DMS79 treated with DMSO at 0.1 percent for 48 hours (cell line): Measurements from ENCODE around the gene CEACAM8.
"Not testable (repeated sequence)": the region's sequence is repeated elsewhere in the genome, so short reads cannot be mapped to it uniquely, and the experiment has no call there.

Experiments used
- DNase-seq: peaks from one replicate; lab custom pipeline; 2025; lab: John Stamatoyannopoulos, UW

CEACAM8 gene

DNA sequence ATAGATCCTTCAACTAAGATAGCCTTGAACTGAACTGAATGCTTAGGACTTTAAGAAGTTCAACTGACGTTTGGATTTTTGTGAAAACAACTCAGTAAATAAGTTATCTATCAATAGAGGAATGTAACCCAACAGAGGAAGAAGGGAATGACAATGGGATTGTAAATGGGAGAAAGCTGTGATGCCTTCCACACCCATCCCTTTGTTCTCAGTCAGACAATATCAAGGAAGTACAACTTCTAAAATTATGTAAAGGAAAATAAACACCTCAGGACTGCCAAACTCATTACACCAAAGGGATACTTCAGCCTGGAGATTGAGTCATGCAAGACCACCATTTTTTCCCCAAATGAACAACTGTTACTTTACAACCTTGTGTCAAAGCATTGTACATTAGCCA lies 21.1 kb downstream of the CEACAM8 start:
- no peak for DNase-seq

DNA sequence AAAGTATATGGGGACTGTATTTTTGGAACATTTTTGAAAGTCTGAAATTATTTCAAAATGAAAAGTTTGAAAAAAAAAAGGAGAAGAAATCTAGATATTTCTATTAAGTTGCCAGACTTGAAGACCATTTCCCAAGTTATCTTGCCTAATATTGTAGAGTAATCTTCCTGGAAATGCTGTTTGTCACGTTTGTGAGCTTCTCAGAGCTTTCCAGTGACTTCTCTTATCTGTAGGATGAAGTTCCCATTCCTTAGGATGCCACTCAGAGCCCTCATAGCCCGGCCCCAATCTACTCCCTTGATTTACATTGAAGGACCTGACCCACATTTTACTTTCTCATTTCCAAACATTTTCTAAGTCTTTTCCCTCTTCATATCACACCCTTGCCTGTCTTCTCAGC lies 23.6 kb downstream of the CEACAM8 start:
- DNase-seq: no peak

DNA sequence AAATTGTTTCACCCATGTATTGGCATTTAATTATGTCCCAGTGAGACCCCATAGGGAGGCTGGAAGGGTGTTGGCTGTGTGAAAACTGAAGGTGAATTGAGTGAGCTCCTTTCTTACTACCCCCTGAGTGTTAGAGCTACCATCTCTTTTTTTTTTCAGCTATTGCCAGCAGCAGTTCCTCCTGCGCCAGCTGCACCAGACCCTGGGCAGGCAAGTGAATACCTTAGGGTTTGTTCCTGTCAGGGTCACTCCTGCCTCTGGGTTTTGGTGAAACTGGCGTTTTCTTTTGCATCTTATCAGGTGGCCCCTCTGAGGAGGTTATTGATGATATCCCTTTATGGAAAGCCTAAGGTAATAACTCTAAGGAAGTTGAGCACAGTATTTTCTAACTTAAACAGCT lies 25.5 kb downstream of the CEACAM8 start:
- DNase-seq: no peak

DNA sequence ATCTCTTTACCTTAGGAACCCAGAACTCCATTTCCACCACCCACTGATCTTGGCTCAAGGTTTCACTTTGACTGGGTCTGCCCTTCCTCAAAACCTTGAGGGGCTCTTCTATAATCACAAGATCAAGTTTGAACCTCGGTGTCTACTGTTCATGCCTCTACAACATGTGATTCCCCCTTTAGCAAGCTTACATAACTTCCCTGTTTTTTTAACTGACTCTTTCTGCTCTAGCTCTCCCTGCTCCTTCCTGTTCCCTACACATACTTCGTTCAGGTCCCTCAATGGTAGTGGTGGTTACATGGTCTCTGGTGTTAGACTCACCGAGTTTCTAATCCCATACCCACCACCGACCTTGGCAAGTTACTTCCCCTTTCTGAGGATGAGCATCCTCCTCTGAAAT lies 26.7 kb downstream of the CEACAM8 start:
- no peak for DNase-seq

DNA sequence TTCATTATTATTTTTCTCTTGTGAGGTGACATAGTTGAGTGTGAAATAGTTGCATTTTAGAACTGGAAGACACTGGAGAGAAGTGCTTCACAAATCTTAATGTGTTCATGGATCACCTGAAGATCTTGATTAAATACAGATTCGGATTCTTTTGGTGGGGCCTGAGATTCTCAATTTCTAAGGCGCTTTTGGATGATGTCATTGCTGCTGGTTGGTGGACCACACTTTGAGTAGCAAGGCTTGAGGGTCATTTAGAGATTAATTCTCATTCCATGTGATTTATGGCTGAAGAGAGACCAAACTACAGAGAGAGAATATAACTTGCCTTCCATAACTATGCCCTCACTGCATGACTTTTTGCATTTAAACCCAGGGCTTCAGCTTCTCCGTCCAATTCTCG lies 27.2 kb downstream of the CEACAM8 start:
- no peak for DNase-seq

DNA sequence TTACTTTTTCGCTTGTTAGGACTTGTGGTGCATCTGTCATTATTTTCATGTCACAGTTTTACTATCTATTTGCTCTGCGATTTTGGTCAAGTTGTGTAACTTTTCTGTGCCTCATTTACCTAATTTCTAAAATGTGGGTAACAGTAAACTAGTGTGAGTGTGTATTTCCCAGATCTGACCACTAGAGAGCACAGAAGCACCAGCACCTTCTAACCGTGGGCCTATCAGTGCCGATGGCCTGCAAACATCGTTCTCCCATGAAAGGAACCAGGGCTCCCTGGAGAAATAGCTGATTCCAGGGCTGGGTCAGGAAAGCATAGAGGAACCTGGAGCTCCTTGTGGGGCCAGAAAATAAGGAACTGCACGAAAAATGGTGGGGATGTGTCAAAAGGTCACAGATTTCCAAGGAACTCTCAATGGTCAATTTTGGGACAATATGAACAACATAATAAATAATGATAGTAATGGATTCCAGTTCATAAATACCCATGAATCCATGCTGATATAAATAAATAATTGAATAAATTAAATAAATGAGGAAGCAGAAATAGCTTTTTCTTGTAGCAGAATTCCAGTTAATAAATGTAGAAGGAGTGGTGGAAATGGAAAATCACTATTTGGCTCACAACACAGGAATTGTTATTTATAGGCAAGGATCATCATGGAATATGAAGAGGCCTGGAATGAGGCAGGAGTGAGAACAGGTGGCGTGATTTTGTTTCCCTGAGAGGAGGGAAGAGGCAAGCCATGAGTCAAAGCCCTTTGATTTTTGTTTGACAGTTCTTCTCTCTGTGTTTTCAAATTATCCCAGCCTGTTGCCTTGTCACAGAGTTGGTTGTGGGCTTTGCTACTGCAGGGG lies 31.1 kb downstream of the CEACAM8 start:
- peak; percentile 6 for DNase-seq

DNA sequence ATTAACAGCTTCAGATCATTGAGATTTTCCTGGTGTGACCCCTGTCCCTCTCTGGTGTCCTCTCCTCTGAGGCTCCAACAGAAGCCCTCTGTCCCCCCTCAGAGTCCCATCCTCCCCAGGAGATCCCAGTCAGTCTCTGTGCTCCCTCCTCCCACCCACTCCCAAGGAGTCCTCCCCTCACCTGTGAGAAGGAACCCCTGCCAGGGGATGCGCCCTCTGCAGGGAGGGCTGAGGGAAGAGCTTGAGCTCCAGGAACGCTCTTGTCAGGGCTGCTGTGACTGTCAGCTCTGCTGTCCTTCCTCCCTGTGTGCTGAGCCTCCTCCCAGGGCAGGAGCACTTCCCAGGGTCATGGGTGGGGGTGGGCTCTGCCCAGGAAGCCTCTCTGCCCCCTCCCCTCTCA lies 33.2 kb downstream of the CEACAM8 start:
- no peak for DNase-seq

DNA sequence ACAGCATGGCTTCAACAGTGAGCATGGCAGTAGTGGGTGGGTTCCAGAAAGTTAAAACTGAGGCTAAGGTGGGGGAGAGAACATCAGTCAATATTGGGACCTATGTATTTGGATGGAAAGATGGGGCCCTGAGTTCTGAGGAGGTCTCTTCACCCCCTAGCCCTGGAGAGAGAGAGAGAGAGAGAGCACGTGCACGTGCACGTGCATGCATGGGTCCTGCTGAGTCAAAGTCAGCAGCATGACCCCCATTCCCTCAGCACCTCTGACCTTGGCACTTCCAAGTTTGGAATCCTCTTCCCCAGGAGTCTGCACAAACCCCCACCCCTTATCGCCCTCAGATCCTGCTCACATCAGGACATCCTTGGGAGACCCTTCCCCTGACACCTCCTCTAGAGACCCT lies 34.0 kb downstream of the CEACAM8 start:
- DNase-seq: no peak

DNA sequence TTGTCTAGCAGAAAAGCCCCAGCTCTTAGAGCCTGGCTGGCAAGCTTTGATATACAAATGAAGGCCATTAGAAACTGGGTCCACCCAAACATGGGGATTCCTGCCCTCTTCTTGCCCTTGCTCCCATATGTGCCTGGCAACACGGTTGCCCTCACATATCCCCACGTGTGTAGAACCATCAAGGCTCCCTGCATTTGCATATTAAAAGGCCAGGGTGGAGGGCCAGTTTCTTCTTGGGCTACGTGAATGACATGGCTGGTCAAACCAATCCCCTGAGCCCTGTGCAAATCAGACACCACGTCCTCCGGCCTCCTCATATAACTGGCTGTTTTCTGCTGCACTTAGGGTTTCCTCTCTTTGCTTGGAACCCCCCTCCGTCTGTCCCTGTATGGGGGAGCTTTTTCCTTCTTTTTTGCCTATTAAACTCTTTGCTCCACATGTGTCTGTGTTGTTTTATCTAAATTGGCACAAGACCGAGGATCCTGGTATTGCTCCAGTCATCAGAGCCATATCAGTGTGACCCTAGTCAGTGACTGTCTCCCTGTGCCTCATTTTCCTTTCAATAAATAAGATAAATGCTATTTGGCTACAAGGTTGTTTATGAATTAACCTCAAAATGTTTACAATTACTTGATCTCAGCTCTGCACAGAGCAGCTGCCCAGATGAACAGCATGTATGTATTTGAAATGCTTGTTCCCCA lies 36.1 kb downstream of the CEACAM8 start:
- no peak for DNase-seq

DNA sequence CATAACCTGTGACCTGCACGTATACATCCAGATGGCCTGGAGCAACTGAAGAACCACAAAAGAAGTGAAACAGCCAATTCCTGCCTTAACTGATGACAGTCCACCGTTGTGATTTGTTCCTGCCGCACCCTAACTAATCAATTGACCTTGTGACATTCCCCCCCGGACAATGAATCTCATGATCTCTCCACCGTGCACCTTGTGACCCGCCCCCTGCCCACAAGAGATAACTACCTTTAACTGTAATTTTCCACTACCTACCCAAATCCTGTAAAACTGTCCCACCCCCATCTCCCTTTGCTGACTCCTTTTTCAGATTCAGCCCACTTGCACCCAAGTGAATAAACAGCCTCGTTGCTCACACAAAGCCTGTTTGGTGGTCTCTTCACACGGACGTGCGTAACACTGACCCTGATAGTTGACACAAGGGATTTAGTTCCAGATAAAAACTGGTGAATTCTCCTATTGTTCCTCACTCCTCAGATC lies 37.3 kb downstream of the CEACAM8 start:
- DNase-seq: not testable (repeated sequence)

DNA sequence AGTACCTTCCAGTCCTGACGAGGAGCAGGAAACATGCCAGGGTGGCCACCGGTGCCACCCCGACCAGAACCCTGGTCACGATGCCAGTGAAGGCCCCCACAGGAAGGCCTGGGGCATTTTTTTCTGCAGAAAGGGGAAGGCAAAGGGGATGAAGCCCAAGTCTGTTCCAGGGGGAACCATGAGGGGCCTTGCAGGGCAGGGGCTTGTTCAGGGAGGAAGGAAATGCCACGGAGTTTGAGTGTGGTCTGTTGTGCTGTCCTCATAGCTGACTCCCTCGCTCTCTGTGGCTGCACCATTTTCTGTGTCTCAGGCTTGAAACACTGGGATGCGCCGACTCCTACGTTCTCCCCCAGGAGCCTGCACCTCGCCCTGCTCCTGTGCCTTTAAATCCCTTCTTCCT lies 38.9 kb downstream of the CEACAM8 start:
- no peak for DNase-seq

DNA sequence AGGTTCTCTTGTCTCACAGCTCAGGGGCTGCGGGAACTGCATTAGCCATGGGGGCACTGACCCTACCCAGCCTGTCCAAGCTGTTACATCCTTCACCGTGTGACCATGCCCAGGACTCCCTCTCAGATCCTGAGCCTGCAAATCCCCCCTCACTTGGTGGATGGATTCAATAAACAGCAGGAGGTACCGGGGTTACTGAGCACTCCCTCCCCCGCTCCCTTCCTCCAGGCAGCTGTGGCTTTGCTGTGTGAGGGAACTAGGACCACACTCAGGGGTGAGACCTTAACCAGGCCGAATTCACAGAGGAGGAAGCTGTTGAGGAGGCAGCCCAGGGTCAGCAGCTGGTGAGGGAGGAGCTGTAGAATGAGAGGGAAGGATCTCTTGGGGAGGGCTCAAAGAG lies 39.4 kb downstream of the CEACAM8 start:
- DNase-seq: no peak

DNA sequence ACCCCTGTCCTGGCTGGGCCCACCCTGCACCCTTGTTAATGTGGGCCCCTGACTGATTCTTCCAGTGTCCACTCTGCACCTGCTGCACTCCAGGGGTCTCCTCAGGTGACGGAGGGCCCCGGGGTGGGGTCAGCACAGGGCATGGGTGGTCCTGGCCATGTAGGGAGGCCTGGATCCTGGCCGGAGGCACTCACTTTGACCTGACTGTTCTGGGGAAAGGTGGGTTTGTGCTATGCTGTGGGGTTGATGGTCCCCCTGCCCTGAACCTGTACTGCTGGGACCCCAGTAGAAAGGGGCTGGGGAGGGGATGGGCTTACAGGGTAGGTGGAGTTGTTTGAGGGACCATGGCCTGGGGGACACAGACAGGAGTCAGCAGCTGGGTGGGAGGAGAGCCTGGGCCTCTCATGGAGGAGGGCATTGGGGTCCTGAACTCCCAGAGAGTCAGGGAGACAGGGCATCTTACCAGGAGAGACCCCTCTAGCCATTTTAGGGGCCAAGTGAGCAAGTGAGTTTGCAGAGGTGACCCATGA lies 40.6 kb downstream of the CEACAM8 start:
- DNase-seq: no peak

DNA sequence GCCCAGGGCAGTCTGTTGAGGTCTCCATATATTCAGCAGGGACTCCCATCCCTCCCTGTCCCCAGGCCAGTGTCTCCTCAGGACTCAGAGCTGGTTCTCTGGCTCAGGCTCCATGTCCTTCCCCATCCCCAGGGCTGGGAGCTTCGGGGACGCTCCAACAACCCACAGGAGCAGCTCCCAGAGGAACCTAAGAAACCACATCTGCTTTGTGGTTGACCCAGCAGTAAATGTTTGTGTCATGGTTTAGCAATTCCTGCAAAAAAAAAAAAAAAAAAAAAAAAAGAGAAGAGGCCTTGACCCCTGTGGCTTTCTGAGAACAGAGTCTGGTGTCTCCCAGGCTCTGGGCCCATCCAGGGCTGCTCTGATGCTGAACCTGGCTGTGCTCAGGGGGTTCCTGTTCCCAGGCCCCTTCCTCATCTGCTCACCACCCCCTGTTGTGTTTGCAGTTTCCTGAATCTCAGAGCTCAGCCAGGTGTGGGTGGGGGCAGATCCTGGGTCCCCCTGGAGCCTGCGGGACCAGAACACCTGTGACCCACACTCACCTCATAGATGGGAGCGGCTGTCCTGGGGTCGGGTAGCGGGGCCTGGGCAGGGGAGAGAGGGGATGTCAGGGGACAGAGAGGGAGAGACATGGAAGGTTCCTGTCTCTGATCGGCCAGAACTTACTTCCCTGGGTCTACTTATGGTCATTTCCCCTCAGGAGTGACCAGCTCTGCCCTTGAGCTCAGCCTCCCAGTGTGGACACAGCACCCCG lies 41.3 kb downstream of the CEACAM8 start:
- DNase-seq: no peak

DNA sequence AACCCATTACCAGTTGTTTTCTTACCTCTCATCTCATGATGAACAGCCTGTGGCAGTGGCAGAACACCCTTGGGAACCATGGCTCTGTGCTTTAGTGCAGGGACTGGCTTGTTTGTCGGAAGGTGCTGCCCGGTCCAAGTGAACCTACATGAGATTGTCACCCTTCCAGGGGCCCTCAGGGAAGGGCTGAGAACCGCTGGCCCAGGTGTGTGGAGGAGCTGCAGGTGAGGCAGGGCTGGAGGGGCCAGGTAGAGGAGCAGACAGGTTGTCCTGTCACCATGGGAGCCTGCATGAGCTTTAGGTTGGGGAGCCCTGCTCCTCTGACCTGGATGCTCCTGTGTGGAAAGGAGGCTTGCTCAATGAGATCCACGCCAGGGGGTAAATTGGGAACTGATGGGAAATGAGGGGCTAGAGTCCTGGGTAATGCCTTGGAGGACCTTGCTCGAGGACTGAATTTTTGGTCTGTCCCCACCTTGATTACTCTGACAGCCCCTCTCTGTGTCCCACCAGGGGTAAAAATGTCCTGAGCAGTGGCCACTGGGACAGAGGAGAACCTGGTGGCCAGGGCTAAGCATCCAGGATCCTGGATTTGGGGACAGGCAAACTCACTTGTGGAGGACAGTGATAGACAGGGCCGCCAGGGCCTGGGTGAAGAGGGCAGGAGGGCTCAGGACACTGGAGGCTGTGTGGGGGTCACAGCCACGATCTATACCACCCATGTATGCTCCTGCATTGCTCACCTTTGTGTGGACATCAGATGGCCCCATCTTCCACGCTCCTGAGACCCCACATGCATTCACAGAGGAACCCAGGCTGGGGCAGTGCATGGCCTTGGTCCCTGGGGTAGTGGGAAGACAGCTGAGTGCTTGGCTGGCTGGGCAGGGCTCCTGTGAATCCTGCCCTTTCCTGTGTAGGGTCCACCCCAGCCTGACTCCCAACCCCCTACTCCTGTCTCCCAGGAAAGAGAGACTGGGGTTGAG lies 42.3 kb downstream of the CEACAM8 start:
- no peak for DNase-seq

DNA sequence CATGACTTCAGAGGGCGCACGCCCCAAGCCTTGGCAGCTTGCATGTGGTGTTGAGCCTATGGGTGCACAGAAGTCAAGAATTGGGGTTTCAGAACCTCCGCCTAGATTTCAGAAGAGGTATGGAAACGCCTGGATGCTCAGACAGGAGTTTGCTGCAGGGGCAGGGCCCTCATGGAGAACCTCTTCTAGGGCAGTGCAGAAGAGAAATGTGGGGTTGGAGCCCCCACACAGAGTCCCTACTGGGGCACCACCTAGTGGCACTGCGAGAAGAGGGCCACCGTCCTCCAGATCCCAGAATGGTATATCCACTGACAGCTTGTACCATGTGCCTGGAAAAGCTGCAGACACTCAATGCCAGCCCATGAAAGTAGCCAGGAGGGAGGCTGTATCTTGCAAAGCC lies 44.2 kb downstream of the CEACAM8 start:
- DNase-seq: not testable (repeated sequence)

DNA sequence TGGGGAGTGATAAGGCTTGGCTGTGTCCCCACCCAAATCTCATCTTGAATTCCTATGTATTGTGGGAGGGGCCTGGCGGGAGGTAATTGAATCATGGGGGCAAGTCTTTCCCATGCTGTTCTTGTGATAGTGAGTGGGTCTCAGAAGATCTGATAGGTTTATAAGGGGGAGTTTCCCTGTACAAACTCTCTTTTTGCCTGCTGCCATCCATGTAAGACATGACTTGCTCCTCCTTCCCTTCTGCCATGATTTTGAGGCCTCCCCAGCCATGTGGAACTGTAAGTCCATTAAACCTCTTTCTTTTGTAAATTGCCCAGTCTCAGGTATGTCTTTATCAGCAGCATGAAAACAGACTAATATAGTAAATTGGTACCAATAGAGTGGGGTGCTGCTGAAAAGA lies 45.7 kb downstream of the CEACAM8 start:
- DNase-seq: not testable (repeated sequence)

DNA sequence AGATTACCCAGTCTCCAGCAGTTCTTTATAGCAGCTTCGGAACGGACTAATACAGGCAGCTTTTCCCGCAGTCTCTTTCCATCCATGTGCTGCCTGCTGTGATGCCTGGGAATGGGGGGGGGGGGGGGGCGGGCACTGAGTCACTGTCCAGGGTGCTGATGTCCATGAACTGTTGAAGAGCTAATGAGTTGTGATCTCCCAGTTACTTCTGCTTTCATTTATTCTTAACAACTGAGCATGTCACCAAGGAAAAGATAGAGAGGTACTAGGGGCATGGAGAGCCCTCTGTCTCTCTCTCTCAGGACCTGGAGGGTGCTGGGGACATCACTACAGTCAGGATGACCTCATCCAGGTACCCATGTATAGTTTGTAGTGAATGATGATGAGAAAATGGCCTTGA lies 46.2 kb downstream of the CEACAM8 start:
- no peak for DNase-seq

DNA sequence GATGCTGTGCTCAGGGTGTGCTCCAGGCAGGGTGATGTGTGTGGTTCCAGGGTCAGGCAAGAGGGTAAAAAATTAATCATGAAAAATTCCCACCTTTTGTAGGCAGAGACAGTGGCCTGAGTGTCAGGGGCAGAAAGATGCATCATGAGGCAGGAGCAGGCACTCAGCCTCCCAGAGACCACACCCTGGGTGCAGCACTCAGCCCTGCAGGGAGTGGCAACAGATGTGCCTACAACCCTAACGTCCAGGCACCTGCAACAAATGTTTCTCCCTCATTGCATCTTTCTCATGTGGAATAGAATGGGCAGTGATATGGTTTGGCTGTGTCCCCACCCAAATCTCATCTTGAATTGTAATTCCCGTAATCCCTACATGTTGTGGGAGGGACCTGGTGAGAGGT lies 46.8 kb downstream of the CEACAM8 start:
- DNase-seq: no peak

DNA sequence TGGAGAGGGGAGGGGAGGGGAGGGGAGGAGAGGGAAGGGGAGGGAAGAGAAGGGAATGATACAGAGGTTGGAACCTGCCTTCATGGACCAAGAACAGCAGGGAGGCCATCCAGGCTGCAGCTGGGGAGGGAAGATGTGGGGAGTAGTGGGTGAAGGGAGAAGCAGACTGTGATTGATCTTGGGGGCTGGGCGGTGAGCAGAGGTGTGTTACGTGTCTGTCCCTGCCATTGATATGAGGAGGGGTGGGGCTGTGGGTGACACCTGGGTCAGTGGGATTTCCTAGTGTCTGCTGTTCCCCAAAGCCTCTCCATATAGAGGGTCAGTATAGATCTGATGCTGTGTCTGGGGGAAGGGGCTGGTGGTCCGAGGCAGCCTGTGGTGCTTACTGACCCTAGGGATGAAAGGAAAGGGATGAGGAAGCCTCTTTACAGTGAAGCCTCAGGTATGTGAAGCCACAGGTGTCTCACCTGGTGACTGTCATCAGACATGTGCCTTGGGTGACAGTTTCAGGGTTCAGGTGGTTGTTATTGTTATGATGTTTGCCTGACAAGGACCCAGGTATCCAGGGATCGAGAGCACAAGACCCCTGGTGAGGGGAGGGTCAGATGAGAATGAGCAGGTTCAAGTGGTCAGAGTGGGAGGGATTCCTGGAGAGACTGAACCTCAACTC lies 47.8 kb downstream of the CEACAM8 start:
- no peak for DNase-seq

DNA sequence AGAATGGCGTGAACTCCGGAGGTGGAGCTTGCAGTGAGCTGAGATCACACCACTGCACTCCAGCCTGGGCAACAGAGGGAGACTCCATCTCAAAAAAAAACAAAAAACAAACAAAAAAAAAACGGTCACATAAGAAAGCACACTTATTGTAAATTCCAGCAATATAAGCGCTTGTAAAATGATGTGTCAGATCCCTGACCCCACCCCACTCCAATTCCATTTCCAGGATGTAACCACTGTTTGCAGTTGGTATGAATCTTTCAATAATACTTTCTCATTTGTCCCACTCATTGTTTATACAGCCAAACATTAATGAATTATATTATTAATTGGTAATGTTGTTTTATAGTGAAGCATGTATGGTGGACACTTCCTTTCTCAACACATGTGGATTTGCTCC lies 50.6 kb downstream of the CEACAM8 start:
- no peak for DNase-seq
